NCI-H1105 treated with DMSO at 0.1 percent for 48 hours (cell line): Measurements from ENCODE around the gene SPDYE1.
"Not testable (repeated sequence)": the region's sequence is repeated elsewhere in the genome, so short reads cannot be mapped to it uniquely, and the experiment has no call there.

Experiments
- DNase-seq: peaks from one replicate; lab custom pipeline; 2025; lab: John Stamatoyannopoulos, UW

SPDYE1 gene

DNA sequence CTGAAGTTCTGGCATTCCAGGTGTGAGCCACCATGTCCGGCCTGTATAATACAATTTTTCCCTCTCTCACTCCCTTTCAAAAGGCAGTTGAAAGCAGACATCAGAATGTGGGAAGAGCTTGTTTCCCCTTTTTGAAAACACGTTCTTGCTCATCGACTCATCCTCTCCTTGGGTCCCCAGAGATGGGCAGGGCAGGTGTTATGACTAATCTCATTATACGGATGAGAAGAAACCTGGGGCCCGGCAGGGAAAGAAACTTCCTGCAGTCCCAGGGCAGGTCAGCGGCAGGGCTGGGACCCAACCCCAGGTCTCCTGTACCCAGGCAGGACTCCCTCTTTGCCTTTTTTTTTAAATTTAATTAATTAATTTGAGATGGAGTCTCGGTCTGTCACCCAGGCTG is 4.8 kb upstream of the SPDYE1 start:
- not testable (repeated sequence) for DNase-seq

DNA sequence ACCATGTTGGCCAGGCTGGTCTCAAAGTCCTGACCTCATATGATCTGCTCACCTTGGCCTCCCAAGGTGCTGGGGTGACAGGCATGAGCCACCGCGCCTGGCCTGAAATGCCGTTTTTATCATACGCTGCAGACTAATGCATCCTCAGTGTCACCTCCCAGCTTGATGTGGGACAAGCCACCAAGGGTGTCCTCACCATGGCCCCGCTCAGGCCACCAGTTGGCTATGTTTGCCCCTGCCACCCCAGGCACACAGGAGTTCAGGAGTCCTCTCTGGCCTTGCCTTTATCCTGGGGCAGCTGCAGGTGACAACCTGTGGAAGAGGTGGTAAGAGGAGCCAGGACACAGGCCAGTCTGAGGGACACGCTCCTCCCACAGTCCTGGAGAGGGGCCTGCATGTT is 3.0 kb upstream of the SPDYE1 start:
- DNase-seq: not testable (repeated sequence)

DNA sequence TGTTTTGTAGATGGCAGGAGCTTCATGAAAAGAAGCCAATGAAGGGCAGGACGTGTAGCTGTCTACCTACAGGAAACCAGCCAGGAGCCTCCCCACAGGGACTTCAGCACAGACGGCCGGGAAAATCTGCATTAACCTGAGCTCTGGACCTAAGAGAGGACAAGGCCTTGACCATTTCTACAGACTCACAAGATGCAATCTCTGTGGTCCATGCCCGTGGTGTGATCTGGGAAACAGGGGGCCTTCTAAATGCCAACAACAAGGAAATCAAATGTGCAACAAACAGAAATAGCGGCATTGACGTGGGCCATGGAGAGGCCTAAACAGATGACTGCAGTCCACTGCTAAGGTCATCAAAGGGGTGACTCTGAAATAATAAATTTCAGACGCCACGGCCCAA is 14.4 kb downstream of the SPDYE1 start:
- not testable (repeated sequence) for DNase-seq

DNA sequence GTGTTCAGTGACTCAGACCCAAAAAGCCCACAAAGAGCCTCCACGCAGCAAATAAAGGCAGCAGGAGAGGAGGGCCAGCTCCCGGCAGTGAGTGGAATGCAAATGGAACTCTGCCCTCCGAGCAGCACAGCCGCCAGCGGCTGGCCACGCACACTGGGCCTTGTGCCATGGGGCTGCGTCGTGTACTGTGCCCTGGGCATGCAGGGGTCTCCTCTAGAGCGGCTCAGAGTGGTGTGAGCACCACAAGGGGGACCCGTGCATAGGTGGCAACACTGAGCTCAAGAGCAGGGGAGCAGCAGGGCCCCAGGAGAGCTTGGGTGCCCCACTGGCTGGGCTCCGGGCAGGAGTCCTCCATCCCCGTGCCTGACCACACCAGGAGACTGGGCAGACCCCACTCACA is 17.4 kb downstream of the SPDYE1 start:
- not testable (repeated sequence) for DNase-seq

DNA sequence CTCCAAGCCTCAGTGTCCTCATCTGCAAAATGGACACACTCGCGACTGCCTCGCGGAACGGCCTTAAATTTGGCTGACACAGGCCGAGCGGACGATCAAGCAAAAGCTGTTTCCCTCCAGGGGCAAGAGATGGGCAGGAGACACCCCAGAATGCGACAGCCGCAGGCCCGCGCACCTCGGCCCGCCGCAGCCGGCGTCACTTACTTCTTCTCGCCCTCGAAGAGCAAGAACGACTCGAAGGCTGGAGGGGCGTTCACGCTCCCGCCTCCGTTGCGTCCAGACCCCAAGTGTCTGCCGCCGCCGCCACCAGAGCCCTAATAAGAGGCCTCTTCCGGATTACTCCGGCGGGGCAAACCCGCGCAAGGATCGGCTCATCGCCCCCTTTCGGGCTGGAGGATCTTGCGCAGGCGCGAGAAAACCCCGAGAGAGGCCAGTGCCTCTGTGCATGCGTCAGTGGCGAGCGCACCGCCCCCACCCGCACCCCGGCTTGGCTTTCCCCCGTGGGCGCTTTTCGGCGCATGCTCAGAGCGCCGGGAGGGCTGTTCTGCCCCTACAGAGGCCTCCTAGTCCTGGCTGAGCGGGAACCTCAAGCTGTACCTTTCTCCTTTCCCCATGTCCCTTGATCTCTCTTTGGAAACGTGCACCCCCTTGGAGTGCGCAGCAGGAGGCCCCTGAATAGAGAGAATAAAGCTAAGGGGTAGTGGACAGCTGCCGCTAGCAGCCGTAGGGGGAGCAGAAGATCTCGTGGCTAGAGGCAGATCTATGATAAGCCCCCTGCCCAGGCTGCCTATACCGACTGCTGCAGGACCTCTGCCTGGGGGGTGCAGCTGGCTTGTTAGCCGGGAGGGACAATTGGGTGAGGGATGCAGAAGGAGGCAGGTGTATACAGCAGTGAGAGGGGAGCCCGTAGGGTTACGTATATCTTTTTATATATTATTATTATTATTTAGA is 21.4 kb downstream of the SPDYE1 start:
- DNase-seq: peak; percentile 93

DNA sequence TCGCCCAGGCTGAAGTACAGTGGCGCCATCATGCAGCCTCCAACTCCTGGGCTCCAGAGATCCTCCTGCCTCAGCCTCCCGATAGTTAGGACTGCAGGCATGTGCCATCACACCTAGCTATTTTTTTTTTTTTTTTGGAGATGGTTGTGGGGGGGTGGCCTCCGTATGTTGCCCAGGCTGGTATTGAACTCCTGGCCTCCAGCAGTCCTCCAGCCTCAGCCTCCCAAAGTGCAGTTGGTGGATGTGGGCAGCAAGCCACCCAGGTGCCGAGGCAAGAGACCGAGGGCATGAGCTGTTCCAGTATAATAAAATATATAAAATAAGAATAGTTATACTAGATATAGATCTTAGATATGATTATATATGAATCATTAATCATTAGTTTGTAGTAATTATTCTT is 22.1 kb downstream of the SPDYE1 start:
- DNase-seq: not testable (repeated sequence)

GRCh38 chr7:44022069-44022468 is 24.4 kb downstream of the SPDYE1 start:
- DNase-seq: not testable (repeated sequence)

DNA sequence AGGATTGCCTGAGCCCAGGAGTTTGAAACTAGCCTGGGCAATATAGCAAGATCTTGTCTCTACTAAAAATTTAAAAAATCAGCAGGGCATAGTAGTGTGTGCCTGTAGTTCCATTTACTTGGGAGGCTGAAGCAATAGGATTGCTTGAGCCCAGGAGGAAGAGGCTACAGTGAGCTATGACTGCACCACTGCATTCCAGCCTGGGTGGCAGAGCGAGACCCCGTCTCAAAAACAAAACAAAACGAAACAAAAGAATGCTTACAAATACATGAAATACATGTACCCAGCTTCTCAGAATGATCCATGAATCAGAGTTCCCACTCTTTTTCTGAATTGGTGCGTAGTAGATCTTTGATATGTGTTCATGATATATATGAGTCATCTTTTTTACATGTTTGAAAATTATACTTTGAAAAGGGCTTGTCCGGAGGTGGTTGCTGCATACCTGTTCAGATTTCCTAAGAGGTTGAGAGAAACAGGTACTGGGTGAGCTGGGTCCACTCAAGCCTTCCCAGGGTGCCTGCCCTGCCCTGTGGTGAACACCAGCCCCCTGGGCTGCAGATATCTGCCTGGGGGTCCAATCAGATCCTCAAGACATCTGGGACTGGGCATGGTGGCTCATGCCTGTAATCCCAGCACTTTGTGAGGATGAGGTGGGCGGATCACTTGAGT is 25.2 kb downstream of the SPDYE1 start:
- DNase-seq: not testable (repeated sequence)

DNA sequence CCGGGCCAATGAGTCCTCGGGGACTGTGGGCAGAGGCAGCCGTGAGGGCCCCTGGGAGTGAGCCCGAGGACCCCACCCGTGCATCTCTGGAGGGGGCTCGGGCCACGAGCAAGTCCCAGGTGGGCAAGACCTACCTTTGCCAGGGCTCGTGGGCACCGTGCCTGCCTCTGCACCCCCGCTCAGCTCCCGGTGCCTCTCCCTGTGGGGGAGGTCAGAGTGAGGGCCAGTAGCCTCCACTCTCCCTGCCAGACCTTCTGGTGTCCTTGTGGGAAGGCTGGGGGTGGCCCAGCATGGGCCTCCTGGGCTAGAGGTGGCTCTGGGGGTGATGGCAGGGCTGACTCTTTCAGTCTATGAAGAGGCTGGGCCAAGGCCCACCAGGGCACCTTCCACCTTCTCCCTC is 31.7 kb downstream of the SPDYE1 start:
- DNase-seq: not testable (repeated sequence)

DNA sequence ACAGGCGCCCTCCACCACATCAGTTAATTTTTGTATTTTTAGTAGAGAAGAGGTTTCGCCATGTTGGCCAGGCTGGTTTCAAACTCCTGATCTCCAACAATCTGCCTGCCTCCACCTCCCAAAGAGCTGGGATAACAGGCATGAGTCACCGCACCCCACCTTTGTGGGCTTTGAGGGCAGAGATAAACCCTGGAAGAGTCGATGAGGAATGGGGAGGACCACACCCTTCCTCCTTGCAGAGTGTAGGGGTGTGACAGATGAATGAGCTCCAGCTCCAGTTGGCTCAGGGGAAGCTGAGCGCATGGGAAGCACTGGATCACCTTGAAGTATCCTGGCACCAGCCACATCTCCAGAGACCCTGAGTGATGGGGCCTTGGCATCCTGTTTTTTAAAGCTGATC is 32.3 kb downstream of the SPDYE1 start:
- DNase-seq: not testable (repeated sequence)

DNA sequence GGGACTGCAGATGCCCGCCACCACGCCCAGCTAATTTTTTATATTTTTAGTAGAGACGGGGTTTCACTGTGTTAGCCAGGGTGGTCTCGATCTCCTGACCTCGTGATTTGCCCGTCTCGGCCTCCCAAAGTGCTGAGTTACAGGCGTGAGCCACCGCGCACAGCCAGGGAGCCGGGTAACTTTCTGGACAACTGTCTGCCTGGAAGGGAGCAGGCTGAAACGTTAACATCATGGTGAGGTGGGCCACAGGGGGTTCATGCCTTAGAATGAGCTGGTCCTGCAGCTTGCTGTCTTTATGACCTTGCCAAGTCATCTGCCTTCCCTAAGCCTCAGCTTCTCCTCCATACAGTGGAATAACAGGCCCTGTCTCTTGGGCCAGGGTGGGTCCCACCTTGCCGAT is 33.6 kb downstream of the SPDYE1 start:
- not testable (repeated sequence) for DNase-seq

- not testable (repeated sequence) for DNase-seq
Measured at GRCh38 chr7:44032031-44032430, 34.3 kb downstream of the SPDYE1 start.

- DNase-seq: not testable (repeated sequence)
Measured at GRCh38 chr7:44033971-44034844, 36.5 kb downstream of the SPDYE1 start.

GRCh38 chr7:44036364-44036763 is 38.7 kb downstream of the SPDYE1 start:
- DNase-seq: not testable (repeated sequence)

GRCh38 chr7:44037951-44038350 is 40.3 kb downstream of the SPDYE1 start:
- not testable (repeated sequence) for DNase-seq

- DNase-seq: not testable (repeated sequence)
Measured at GRCh38 chr7:44038553-44038952, 40.9 kb downstream of the SPDYE1 start.

GRCh38 chr7:44038961-44039558 is 41.4 kb downstream of the SPDYE1 start:
- peak; percentile 90 for DNase-seq

GRCh38 chr7:44039800-44040492 is 42.2 kb downstream of the SPDYE1 start:
- DNase-seq: not testable (repeated sequence)

- DNase-seq: peak; percentile 11
Measured at GRCh38 chr7:44040493-44040891, 42.8 kb downstream of the SPDYE1 start.

DNA sequence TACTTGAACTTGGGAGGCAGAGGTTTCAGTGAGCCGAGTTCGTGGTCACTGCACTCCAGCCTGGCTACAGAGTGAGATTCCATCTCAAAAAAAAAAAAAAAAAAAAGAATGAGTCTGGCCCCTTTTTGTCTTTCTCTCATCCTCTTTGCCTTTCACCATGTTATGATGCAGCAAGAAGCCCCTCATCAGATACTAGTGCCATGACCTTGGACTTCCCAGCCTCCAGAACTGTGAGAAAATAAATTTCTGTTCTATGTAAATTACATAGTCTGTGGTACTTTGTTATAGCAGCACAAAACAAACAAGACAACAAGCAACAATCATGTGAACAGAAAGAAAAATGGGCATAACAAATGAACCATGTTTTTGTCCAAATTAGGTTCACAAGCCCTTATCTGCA is 44.5 kb downstream of the SPDYE1 start:
- DNase-seq: no peak

DNA sequence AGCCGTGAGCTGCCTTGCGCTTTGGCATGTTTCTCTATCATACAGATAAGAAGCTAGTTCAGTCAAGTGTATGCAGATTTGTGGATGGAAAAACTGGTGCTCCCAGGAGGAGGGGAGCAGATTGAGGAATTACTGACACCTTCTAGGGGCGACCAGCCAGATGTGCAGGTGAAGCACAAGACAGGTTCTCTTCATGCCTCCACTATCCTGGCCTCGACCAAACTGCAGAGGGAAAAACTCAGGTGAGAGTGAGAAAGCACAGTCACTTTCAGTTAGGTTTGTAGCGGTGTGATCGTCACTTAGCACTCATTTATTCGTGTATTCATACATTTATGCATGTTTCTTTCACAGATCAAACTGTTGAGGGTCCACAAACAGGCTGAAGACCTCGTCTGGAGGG is 46.2 kb downstream of the SPDYE1 start:
- no peak for DNase-seq
